PFSK-1 (cell line): Measurements from ENCODE around the gene FGF5.

ENCODE experiments used
- POLR2AphosphoS5 ChIP-seq: IDR thresholded peaks from 2 replicates; pipeline ENCODE4 v1.6.1; 2012; ENCODE audit warnings: low read depth, mild to moderate bottlenecking, control low read depth, low read length, moderate library complexity
- SIN3A ChIP-seq: IDR thresholded peaks from 2 replicates; pipeline ENCODE4 v1.6.1; 2012; ENCODE audit warnings: mild to moderate bottlenecking, low read length, moderate library complexity, borderline replicate concordance; ENCODE audit not compliant: insufficient read depth
- TAF1 ChIP-seq: IDR thresholded peaks from 2 replicates; pipeline ENCODE4 v1.6.1; 2012; ENCODE audit warnings: low read length, control low read depth, borderline replicate concordance; ENCODE audit not compliant: insufficient read depth
- TF ChIP-seq, protein P1 (sequence below), 2 experiments: IDR thresholded peaks; 2 replicates each; pipeline versions ENCODE4 v1.6.1 to v1.8.0; 2011 to 2012; ENCODE audit warnings: low read depth in 2 of 2, low read length in 2 of 2, control low read depth in 1 of 2, inconsistent platforms in 1 of 2, mild to moderate bottlenecking in 1 of 2, moderate library complexity in 1 of 2; ENCODE audit not compliant: insufficient read depth in 1 of 2

DNA sequence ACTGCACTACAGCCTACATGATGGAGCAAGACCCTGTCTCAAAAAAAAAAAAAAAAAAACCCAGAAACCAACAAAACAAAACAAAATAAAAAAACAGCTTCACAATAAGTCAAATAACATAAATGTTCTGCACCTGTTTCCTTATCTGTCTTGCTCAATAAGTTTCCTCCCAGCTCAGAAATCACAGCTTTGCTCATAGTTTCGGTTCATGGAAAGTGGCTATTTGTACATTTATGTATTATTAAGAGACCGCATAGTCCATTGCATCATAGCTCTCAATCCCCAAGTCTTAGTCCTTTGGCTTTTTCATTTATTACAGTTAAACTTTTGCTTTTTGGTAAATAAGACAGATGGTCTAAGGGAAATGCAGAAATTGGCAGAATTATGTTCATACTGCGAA, 44.7 kb downstream of the FGF5 start:
- TF ChIP-seq, protein P1, sequence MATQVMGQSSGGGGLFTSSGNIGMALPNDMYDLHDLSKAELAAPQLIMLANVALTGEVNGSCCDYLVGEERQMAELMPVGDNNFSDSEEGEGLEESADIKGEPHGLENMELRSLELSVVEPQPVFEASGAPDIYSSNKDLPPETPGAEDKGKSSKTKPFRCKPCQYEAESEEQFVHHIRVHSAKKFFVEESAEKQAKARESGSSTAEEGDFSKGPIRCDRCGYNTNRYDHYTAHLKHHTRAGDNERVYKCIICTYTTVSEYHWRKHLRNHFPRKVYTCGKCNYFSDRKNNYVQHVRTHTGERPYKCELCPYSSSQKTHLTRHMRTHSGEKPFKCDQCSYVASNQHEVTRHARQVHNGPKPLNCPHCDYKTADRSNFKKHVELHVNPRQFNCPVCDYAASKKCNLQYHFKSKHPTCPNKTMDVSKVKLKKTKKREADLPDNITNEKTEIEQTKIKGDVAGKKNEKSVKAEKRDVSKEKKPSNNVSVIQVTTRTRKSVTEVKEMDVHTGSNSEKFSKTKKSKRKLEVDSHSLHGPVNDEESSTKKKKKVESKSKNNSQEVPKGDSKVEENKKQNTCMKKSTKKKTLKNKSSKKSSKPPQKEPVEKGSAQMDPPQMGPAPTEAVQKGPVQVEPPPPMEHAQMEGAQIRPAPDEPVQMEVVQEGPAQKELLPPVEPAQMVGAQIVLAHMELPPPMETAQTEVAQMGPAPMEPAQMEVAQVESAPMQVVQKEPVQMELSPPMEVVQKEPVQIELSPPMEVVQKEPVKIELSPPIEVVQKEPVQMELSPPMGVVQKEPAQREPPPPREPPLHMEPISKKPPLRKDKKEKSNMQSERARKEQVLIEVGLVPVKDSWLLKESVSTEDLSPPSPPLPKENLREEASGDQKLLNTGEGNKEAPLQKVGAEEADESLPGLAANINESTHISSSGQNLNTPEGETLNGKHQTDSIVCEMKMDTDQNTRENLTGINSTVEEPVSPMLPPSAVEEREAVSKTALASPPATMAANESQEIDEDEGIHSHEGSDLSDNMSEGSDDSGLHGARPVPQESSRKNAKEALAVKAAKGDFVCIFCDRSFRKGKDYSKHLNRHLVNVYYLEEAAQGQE (IDR thresholded peaks at IDR 0.05; ENCODE audit: insufficient read depth in 1 of 2, low read depth in 2 of 2, low read length in 2 of 2) = no peak
- no peak for TF ChIP-seq TAF1
- no peak for TF ChIP-seq POLR2AphosphoS5
- TF ChIP-seq SIN3A = no peak
